Activated B cell treated with CpG ODN at 0.5 μM for 24 hours (primary cell): ENCODE results near the gene POLR3F. TPM values are rescaled to one million over a fixed set of nuclear protein-coding genes. Genes with fewer than 3 reads are reported as not detected.

Experiments
- ATAC-seq: fragments of 200-7000 bp; cut with Tn5 transposase; one replicate; pipeline ENCODE4 v1.10.0; 2021; ENCODE audit warnings: low read depth, mild to moderate bottlenecking, moderate library complexity
- CTCF ChIA-PET: fragments of 350-600 bp; sonication (Branson Sonifier 250); formaldehyde crosslinking; loops from one replicate; lab custom pipeline; 2021; ENCODE audit warnings: antibody characterized with exemption; lab: Charles Lee
- POLR2A ChIA-PET: fragments of 350-600 bp; sonication (Branson Sonifier 250); formaldehyde crosslinking; loops from one replicate; lab custom pipeline; 2021; ENCODE audit warnings: antibody characterized with exemption; lab: Charles Lee
- DNase-seq: peaks from one replicate; pipeline ENCODE4 v3.0.0; 2022
- H3K27ac Mint-ChIP-seq: one replicate; pipeline ENCODE4 v1.8.0; 2020; ENCODE audit warnings: mixed read lengths
- H3K27me3 Mint-ChIP-seq: one replicate; pipeline ENCODE4 v1.8.0; 2021; ENCODE audit warnings: mixed read lengths
- H3K36me3 Mint-ChIP-seq: one replicate; pipeline ENCODE4 v1.8.0; 2021; ENCODE audit warnings: low read depth, mixed read lengths
- H3K4me1 Mint-ChIP-seq: one replicate; pipeline ENCODE4 v1.8.0; 2021; ENCODE audit warnings: mixed read lengths
- H3K4me3 Mint-ChIP-seq: one replicate; pipeline ENCODE4 v1.8.0; 2020; ENCODE audit warnings: mild to moderate bottlenecking, mixed read lengths
- H3K9me3 Mint-ChIP-seq: one replicate; pipeline ENCODE4 v1.8.0; 2020; ENCODE audit warnings: mixed read lengths
- intact Hi-C: fragments of 100-400 bp; cut with micrococcal nuclease; formaldehyde crosslinking; loops from one replicate; pipeline ENCODE4 v1.15.1; 2024
- total RNA-seq: library from RNA; stranded (reverse); gene quantifications from 2 replicates; pipeline ENCODE4 v1.2.3, GENCODE V29; 2022
- TF ChIP-seq, protein P1 (sequence below): fragments of 200-600 bp; IDR thresholded peaks from one replicate; pipeline ENCODE4 v1.8.0; 2022; ENCODE audit warnings: antibody characterized with exemption, mild to moderate bottlenecking

The POLR3F gene
- total RNA-seq, 1 donor from 2014 or later, result 14.5 TPM

GRCh38 chr20:18430172-18430826, 36.9 kb upstream of the POLR3F start:
- intact Hi-C loops, result no loop called here
- Mint-ChIP-seq H3K27ac (no peak overlapping the region), H3K36me3 (no peaks in the 10 kb centered on the region), H3K9me3 (no peaks in the 10 kb centered on the region), H3K27me3 (no peaks in the 10 kb centered on the region), H3K4me1 (no peaks in the 10 kb centered on the region), H3K4me3 (no peak overlapping the region)
- POLR2A ChIA-PET, result no interaction called here
- TF ChIP-seq, protein P1, sequence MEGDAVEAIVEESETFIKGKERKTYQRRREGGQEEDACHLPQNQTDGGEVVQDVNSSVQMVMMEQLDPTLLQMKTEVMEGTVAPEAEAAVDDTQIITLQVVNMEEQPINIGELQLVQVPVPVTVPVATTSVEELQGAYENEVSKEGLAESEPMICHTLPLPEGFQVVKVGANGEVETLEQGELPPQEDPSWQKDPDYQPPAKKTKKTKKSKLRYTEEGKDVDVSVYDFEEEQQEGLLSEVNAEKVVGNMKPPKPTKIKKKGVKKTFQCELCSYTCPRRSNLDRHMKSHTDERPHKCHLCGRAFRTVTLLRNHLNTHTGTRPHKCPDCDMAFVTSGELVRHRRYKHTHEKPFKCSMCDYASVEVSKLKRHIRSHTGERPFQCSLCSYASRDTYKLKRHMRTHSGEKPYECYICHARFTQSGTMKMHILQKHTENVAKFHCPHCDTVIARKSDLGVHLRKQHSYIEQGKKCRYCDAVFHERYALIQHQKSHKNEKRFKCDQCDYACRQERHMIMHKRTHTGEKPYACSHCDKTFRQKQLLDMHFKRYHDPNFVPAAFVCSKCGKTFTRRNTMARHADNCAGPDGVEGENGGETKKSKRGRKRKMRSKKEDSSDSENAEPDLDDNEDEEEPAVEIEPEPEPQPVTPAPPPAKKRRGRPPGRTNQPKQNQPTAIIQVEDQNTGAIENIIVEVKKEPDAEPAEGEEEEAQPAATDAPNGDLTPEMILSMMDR, result no peak
- ATAC-seq (no peak), DNase-seq (no peak)
- CTCF ChIA-PET, result no interaction called here

GRCh38 chr20:18431206-18431605, 36.0 kb upstream of the POLR3F start:
- no peak overlapping the region for H3K27ac Mint-ChIP-seq
- POLR2A ChIA-PET, result no interaction called here
- no peaks in the 10 kb centered on the region for H3K36me3 Mint-ChIP-seq

DNA sequence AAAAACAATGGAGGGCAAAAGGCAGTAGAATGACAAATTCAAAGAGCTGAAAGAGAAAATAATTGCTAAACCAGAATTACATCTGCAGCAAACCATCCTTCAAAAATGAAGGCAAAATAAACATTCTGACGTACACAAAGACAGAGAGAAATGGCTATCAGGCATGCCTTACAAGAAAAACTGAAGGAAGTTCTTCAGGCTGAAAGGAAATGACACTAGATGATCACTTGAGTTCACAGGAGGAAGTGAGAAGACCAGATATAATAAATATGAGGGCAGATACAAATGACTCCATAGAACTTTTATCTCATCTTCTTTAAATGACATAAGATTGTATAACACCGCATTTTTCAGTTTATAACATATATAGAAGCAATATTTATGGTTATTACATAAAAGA, 30.3 kb upstream of the POLR3F start:
- POLR2A ChIA-PET, result no interaction called here
- H3K4me1 Mint-ChIP-seq, result peaks cover 10% of the 10 kb centered on the region
- no peaks in the 10 kb centered on the region for H3K27me3 Mint-ChIP-seq
- DNase-seq, result no peak
- intact Hi-C loops, result no loop called here
- TF ChIP-seq, protein P1, result no peak
- H3K4me3 Mint-ChIP-seq, result peak overlapping the region; percentile 25
- ATAC-seq, result no peak
- no peaks in the 10 kb centered on the region for H3K9me3 Mint-ChIP-seq
- CTCF ChIA-PET, result no interaction called here
- H3K27ac Mint-ChIP-seq, result peak overlapping the region; percentile 5
- no peaks in the 10 kb centered on the region for H3K36me3 Mint-ChIP-seq

More at GRCh38 chr20:18431206-18431605, 36.0 kb upstream of the POLR3F start:
- intact Hi-C loops, result no loop called here
- no peak for DNase-seq
- H3K27me3 Mint-ChIP-seq, result no peaks in the 10 kb centered on the region
- no peaks in the 10 kb centered on the region for H3K9me3 Mint-ChIP-seq
- TF ChIP-seq, protein P1, result no peak
- H3K4me1 Mint-ChIP-seq, result peaks cover 2% of the 10 kb centered on the region
- H3K4me3 Mint-ChIP-seq, result no peak overlapping the region
- CTCF ChIA-PET, result no interaction called here
- ATAC-seq, result no peak

GRCh38 chr20:18440403-18440802, 26.8 kb upstream of the POLR3F start:
- peaks cover 10% of the 10 kb centered on the region for H3K4me1 Mint-ChIP-seq
- TF ChIP-seq, protein P1, result no peak
- H3K27ac Mint-ChIP-seq, result no peak overlapping the region
- ChIA-PET CTCF (no interaction called here), POLR2A (no interaction called here)
- ATAC-seq (no peak), DNase-seq (no peak)
- no peaks in the 10 kb centered on the region for H3K27me3 Mint-ChIP-seq
- H3K4me3 Mint-ChIP-seq, result no peak overlapping the region
- H3K36me3 Mint-ChIP-seq, result no peaks in the 10 kb centered on the region
- no peaks in the 10 kb centered on the region for H3K9me3 Mint-ChIP-seq
- intact Hi-C loops, result no loop called here

DNA sequence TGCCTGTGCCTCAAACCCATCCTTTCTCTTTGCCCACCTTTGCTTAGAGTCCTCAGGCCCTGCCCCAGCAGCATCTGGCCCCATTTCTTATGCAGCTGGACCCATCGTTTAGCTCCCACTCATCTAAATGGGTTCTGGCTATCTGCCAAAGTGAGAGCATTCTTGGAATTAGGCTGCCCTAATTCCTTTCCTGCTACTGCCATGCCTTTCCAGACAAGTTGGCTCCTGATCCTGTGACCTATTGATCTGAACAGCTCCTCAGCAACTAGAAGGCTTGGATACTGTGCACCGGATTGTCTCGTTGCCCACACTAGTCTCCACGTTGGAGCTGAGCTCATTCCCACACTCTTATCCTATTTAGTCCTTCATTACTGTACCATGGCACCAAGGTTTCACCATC, 23.3 kb upstream of the POLR3F start:
- no peaks in the 10 kb centered on the region for H3K27me3 Mint-ChIP-seq
- no peak for DNase-seq
- intact Hi-C loops, result no loop called here
- ChIA-PET CTCF (no interaction called here), POLR2A (no interaction called here)
- no peaks in the 10 kb centered on the region for H3K9me3 Mint-ChIP-seq
- peaks cover 2% of the 10 kb centered on the region for H3K36me3 Mint-ChIP-seq
- H3K27ac Mint-ChIP-seq, result no peak overlapping the region
- TF ChIP-seq, protein P1, result no peak
- ATAC-seq, result no peak
- no peaks in the 10 kb centered on the region for H3K4me1 Mint-ChIP-seq
- H3K4me3 Mint-ChIP-seq, result no peak overlapping the region
